HG03108 (cell line): Measurements from ENCODE around the gene CDK5.
A peak's percentile ranks its signal among the peaks of the same experiment; 100 is the strongest.
"Not testable (repeated sequence)": the region's sequence is repeated elsewhere in the genome, so short reads cannot be mapped to it uniquely, and the experiment has no call there.

Source experiments
- ATAC-seq: cut with Tn5 transposase; IDR thresholded peaks from one replicate; pipeline ENCODE4 v1.9.1; 2021; ENCODE audit warnings: moderate library complexity; ENCODE audit not compliant: unreplicated experiment

Gene CDK5

DNA sequence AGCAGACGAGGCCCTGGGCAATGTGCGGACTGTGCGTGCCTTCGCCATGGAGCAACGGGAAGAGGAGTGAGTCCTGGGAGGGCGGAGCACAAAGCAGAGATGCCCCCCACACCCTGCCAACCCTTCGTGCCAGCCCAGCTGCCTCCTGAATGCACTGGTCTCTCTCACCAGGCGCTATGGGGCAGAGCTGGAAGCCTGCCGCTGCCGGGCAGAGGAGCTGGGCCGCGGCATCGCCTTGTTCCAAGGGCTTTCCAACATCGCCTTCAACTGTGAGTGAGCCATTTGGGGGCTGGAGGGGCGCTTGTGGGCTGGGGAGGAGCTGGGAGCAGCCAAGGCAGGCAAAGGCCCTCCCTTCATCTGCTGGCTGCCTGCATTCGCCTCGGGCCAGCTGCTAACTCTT, 21.8 kb downstream of the CDK5 start:
- ATAC-seq: no peak

DNA sequence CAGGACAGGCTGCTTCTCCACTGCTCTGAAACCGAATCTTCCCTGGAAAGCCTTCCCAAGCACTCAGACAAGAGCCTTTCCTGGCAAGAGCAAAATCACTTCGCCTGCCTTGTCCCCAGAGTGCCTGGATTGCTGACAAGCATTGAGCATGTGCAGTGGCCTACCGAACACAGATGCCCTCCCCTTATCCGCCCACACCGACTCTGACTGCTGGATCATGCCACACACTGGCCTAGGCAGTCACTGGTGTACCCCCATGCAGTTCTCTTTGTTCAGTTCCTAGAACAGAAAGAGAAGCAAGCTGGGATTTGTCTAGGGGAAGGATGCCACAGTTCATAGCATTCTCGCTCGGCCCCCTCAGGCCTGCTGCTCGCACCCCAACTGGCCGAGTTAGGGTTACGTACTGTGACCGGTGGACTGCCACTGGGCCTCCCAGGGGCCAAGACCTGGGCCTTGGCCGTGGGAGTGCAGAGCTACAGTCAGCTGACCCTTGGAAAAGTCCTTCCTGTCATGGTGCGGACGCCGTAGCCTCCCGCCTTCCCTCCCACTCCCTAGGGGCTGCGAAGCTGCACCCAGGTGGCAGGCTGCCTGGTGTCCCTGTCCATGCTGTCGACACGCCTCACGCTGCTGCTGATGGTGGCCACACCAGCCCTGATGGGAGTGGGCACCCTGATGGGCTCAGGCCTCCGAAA, 22.5 kb downstream of the CDK5 start:
- ATAC-seq: no peak

DNA sequence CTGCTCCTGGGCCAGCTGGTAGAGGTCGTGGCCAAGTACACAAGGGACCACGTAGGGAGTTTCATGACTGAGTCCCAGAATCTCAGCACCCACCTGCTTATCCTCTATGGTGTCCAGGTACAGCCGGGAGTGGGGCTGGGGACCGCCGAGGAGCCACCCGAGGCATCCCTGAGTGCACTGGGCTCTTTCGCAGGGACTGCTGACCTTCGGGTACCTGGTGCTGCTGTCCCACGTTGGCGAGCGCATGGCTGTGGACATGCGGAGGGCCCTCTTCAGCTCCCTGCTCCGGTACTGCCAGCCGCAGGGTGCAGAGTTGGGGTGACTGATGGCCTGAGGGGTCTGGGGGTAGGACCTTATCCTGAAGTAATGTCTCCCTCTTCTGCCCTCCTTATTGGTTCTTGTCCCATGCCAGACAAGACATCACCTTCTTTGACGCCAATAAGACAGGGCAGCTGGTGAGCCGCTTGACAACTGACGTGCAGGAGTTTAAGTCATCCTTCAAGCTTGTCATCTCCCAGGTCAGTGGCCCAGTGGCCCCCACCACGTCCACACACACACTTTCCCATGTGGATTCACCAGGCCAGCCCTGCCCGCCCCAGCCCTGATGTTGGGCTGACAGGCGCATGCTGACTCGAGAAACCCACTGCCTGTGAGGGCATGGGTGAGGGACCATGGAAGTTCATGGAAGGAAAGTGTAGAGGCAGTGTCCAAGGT, 23.2 kb downstream of the CDK5 start:
- no peak for ATAC-seq

DNA sequence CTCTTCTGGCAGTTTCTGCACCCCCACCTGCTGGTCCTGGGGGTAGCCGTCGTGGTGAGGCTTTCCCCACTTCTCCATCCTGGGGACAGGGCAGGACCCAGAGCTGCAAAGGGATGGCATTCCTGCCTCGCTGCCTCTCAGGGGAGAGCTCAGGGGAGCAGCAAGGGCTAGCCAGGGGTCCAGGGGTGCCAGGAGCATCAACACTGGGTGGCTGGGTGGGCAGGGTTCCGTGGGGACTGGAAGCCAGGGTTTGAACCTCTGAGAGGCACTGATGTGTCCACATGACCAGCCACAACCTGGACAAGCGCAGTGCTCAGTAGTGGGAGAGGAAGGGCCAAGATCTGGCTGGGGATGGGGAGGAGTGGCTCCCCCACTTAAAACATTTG, 23.8 kb downstream of the CDK5 start:
- no peak for ATAC-seq

DNA sequence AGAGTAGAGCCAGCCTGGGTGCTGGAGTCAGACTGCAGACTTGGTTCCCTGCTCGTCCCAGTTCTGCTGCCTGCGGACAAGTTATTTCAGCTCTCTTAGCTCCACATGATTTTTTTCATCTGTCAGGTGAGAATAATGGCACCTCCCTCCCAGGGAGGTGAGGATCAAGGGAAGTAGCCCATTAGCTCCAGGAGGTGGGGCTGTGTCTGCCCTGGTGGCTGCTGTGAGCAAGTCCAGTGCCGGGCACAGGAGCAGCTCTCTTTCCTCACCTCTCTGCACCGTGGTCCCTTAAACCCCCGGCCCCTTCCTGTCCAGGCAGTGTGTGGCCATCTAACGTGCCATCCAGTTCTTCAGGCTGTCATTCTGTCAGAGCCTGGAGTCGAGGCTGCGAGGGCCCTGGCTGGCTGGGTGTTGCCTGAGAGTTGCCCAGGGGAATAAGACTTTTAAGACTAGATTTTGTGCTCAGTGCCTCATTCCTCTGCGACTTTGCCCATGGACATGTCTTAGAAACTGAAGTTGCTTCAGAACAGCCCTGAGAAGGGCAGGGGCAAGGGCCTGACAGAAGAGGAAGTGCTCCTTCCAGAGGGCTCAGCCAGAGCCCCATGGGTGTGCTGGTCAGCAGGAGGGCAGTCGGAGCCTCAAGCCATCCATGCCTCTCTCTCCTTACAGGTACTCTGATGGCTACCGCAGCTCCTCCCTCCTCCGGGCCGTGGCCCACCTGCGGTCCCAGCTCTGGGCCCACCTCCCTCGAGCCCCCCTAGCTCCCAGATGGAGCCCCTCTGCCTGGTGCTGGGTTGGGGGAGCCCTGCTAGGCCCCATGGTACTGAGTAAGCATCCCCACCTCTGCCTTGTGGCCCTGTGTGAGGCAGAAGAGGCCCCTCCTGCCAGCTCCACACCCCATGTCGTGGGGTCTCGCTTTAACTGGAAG, 24.5 kb downstream of the CDK5 start:
- ATAC-seq: no peak

DNA sequence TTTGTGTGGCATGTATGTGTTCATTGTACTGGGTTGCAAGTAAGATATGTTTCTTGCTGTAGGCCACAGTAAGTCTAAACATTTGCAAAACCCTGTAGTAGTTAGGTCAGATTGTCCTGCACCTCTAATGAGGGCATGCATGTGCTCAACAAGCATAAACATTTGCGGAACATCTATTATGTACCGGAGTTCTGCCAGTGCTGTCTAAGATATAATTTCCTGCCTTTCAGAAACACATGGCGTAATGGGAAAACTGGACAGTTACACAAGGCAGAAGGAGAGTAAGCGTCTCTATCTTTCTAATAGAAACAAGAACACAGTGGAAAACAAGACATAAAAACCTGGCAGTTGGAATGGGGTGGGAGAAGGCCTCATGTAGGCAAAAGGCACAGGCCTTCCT, 26.7 kb downstream of the CDK5 start:
- ATAC-seq: no peak

DNA sequence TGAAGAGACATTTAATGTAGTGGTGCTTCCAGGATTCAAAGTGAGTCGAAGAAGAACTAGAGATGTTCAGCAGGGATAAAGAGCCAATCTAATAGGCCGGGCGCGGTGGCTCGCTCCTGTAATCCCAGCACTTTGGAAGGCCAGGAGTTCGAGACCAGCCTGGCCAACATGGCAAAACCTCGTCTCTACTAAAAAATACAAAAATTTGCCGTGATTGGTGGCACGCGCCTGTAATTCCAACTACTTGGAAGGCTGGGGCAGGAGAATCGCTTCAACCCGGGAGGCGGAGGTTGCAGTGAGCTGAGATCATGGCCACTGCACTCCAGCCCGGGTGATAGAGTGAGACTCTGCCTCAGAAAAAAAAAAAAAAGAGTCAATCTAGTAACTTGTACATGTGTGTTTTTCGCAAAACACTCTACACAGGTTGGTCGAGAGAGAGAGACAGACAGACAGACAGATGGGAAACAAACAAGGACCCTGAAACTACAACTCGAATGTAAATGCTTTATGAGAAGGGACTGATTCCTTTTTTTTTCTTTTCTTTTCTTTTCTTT, 28.7 kb downstream of the CDK5 start:
- ATAC-seq: no peak

DNA sequence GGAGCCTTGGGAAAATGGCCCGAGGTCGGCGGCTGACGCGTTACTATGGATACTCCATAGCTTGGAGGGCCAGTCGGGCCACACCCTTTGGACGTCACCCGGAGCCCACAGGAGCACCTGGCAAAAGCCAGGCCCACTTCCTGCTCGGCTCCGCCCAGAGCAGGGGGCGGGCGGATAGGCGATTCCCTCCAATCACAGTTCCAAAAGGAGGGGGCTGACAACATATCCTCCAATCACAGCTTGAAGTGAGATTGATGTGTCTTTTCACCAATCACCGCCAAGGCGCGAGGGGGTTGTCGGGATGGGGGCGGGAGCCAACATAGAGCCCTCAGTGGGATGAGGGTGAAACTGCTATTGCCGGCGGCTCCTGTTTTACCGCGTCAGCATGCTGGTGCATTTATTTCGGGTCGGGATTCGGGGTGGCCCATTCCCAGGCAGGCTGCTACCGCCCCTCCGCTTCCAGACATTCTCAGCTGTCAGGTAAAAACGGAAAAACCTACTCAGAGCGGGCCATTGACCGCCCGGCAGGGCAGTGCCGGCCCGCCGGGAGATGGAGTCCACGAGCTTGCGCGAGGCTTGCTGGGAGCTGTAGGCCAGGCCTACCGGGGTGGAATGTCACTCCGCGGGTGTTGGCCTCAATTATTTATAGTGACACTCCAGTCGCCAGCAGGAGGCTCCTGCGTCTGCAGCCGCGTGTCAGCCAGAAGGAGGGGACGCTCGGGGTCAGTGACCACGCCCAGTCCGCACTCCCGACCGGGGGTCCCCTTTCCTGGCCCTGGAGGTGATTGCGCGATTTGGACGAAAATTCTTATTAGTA, 29.4 kb downstream of the CDK5 start, which contains the start of gene ABCB8:
Gene ABCB8 (plus strand): TSS at position 320 of the 817 bp plus-strand sequence. CDS start 66 bp downstream, at position 386.
- peak; percentile 98 for ATAC-seq

DNA sequence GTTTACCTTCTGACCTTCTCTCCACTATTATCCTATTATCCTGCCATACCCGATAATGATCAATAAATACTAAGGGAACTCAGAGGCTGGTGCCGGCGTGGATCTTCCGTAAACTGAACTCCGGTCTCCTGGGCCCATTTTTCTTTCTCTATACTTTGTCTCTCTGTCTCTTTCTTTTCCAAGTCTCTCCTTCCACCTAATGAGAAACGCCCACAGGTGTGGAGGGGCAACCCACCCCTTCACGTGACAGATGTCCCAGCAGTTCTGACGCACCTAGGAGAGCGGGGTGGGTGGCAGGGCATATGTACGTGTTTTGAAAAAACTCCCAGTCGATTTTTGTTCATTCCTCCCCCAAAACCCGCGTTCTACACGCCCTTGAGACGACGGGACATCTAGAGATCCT, 30.0 kb downstream of the CDK5 start:
- ATAC-seq: not testable (repeated sequence)

DNA sequence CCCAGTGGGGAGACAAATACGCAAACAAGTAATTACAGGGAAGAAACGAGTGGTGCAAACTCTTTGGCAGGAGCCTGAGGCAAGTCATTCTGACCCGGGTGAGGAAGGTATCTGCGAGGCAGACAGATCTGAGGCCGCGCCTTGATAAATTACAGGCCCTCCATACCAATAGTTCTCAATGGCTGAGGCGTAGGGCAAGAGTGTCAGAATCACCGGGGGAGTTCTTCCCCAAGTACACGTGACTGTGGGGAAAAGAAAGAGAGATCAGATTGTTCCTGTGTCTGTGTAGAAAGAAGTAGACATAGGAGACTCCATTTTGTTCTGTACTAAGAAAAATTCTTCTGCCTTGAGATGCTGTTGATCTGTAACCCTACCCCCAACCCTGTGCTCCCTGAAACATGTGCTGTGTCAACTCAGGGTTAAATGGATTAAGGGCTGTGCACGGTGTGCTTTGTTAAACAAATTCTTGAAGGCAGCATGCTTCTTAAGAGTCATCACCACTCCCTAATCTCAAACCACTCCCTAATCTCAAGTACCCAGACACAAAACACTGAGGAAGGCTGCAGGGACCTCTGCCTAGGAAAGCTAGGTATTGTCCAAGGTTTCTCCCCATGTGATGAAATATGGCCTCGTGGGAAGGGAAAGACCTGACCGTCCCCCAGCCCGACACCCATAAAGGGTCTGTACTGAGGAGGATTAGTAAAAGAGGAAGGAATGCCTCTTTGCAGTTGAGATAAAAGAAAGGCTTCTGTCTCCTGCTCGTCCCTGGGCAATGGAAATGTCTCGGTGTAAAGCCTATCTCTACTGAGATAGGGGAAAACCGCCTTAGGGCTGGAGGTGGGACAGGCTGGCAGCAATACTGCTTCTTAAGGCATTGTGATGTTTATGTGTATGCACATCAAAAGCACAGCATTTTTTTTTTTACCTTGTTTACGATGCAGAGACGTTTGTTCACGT, 30.6 kb downstream of the CDK5 start:
- ATAC-seq: not testable (repeated sequence)

DNA sequence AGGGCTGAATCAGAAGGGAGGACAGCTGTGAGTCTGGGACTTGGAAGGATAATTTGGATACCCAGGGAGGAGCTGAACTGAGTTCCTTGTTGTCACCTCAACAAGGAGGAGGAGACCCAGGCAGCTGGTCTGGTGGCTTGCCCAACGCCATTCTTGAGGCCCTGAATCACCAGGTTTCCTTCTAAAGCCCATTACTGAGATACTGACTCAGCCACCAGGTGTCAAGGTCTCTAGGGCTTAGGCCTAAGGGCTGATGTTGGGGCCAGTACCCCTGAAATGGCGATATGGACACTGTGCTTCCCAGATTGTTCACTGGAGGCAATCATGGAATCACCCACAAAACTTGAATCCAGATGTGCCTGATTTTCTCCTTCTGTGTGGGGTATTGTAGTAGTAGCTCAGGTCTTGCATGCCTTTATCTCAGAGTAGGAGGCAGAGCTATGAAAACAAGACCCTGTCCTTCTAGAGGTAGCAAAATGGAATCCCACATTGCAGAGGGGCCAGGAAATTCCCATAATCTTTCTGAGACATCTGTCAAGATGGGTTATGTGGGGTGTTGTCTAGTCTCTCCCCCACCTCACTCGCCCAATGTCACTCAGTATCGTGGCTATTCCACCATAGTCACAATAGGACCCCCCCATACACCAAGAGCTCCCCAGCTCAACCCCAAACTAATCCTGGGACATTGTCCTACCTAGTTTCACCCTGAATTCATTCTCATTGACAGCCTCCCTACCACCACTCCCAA, 31.6 kb downstream of the CDK5 start:
- no peak for ATAC-seq

DNA sequence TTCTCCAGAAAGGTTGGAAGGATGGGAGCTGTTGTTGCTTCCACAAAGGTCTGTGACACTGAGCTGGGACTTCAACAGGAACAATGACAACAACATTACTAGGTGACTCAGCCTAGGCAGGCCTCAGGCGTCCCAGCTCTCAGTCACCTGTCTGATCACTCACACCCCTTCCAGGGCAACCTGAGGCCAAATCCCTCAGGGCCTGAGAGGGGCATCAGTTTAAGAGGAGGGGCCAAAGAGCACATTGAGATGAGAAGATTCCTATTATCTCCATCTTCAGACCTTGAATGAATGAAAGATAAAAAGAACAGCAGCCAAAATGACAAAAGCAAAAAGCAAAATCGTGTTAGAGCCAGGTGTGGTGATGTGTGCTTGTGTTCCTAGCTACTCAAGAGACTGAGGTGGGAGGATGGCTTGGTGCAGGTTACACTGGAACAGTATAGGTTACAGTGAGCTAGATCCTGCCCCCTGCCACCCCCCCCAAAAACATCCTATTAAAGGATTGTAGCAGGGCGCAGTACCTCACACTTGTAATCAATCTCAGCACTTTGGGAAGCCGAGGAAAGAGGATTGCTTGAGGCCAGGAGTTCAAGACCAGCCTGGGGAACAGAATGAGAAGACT, 33.2 kb downstream of the CDK5 start, which contains the start of gene ATG9B:
Gene ATG9B (minus strand): TSS at position 60 of the 622 bp plus-strand sequence. CDS start 71 bp downstream, outside the sequence.
- no peak for ATAC-seq

DNA sequence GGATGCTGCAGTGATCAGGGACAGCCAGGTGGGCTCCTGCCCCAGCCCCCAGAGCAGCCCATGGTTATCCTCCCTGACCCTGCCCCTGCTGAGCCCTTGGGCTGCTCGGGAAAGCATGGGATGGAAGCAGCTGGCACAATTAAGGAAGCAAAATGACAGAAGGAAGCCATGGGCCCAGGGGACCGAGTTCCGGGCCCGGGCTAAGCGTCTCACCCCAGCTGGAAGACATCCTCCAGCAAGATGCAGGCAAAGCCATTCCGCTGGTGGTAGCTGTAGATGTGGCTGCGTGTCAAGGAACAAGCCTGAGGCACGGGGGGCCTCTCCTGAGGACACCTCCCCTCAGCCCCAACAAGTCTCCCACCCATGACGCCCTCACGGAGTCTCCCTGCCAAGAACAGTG, 34.5 kb downstream of the CDK5 start:
- ATAC-seq: no peak

DNA sequence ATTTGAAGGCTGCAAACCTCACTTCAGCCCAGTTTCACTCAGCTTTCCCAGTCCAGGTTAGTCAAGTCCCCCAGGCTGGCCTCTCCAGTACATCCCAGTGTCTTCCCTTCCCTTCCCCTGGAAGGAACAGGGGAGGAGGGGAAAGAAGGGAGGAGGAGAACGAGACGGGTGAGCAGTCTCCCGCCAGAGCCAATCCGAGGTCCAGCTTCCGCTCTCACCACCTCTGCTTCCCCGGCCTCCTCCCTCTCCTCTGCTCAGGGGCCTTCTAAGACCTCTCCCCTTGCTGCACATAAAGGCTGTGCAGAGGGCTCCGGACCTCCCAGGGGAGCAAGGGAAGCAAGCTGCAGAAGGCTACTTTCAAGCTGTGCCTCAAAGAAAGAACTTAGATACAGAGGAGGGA, 37.5 kb downstream of the CDK5 start:
- ATAC-seq: no peak

DNA sequence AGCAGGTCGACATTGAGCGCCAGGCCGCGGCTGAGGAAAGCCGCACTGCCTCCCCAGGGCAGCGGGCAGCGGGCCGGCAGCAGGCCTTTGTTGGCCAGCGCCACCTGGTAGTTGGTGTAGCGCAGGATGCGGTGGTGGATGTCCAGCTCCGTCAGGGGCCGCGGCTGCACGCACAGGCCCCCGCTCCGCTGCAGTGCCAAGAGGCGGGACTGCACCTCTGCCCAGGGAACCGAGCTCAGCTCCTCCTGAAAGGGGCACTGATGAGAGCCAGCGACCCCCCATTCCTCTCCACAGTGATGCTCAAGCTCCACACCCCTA, 38.6 kb downstream of the CDK5 start:
- no peak for ATAC-seq

DNA sequence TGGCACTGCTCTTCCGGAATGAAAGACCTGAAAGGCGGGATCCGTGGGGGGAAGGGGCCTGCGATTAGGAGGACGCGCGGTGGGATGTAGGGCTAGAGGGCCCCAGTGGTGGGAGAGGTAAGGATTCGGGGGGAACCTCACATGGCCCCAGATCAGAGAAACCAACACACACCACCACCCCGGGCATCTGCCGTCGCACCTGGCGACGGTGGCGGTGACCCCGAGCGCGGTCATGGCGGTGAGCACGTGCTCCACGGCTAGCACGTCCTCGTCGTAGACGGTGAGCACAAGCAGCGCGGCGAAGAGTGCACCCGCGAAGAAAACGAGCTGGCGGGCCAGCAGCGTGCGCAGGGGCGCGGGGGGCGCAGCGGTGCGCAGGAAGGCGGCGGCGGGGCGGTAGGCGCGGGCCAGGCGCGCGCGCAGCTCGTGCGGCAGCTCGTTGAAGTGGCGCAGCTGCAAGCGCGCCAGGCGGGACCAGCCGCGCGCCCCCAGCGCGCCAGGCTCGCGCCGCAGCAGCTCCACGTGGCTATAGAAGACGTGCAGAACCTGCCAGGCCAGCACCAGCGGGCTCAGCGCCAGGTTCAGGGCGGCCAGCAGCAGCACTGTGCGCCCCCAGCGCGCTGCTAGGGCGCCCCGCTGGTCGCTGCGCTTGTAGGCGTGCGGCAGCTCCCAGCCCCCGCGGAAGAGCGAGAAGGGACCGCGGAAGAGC, 39.1 kb downstream of the CDK5 start:
- no peak for ATAC-seq

DNA sequence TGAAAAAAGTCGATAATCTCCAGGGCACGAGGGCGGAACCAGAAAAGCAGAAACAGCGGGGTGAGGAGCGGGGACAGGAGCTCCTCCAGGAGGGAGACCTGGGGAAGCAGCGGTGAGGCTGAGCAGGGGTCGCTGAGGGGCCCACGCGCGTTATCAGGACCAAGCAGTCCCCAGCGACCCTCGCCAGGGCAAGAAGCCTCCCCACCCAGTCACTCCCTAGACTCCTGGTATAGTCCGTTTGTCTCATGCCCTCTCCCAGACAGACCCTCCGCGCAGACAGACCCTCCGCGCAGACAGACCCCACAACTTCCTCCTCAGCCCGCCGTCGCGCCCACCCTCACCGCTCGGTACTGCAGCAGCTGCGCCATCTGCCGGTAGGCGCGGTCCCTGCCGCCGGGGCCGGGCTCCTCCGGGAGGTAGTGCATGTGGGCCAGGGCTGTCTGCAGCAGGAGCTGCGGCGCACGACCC, 39.7 kb downstream of the CDK5 start:
- peak; percentile 51 for ATAC-seq
